ENCODE measurements around the gene TMEM100. TPM values are rescaled to one million over a fixed set of nuclear protein-coding genes. Genes with fewer than 3 reads are reported as not detected.

The TMEM100 gene
- total and polyA plus RNA-seq, 2 donors (not counting 1 experiment from before 2014, with no cell fraction given), result not detected

DNA sequence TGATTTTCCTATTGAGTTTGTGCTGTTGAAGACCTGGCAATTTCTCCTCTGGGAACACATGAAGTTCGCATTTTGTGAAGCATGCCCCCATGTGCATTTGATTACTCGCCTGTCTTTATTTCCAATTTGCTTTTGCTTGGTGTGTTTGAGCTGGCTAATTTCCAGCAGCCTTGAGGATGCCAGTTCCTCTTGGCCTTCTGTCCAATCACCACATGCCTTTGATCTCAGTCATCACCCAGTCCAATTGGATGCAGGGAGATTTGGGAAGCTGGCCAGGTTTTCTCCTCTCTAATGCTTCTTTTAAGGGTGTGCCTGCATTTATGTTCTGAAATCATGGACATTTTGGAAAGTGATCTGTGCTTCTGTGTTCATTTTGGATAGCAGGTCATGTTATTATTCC lies 3.8 kb upstream of the TMEM100 start:
- H2AFZ ChIP-seq (ENCODE audit: insufficient read depth, low read depth, low read length, poor library complexity, severe bottlenecking), result no peak overlapping the region
- no peaks in the 10 kb centered on the region for H3K79me2 ChIP-seq (ENCODE audit: control insufficient read depth, insufficient read depth, low read length)
- no peaks in the 10 kb centered on the region for H4K20me1 ChIP-seq (ENCODE audit: control insufficient read depth, insufficient read depth, low read length, poor library complexity, severe bottlenecking)
- no peaks in the 10 kb centered on the region for H3K36me3 ChIP-seq (replicated peaks in 1 of 2; ENCODE audit: control extremely low read depth in 1 of 2, control insufficient read depth in 1 of 2, extremely low read depth in 1 of 2, insufficient read depth in 2 of 2, low read length in 1 of 2)
- H3K9ac ChIP-seq (ENCODE audit: low read length), result no peak overlapping the region
- Mint-ChIP-seq H3K4me3 (no peak overlapping the region), H3K9me3 (ENCODE audit: insufficient read depth) (no peaks in the 10 kb centered on the region), H3K27ac (no peak overlapping the region), H3K27me3 (peaks cover 27% of the 10 kb centered on the region), H3K4me1 (peaks cover 4% of the 10 kb centered on the region)
- WGBS (ENCODE audit: insufficient coverage), result 100% methylated on average over 2 of the region's 2 CpGs
- ChIA-PET CTCF (interaction anchor here (2.2 kb wide), 1 partner anchor 9 kb away, joined by 7 read pairs; no protein-coding TSS in a partner anchor), POLR2A (no interaction called here)
- no peak overlapping the region for H3K4me2 ChIP-seq (replicated peaks; ENCODE audit: low read depth, low read length, poor library complexity, severe bottlenecking)
- H3K27me3 ChIP-seq (replicated peaks in 1 of 4; ENCODE audit: control extremely low read depth in 1 of 4, control insufficient read depth in 3 of 4, insufficient read depth in 4 of 4, low read length in 3 of 4), result peaks cover 0 to 13% (median 5%) of the 10 kb centered on the region in 4 experiments
- H3K27ac ChIP-seq (ENCODE audit: low read length in 2 of 2), result no peak overlapping the region
- no peak for ATAC-seq (ENCODE audit: low read depth)
- TF ChIP-seq, protein P1, sequence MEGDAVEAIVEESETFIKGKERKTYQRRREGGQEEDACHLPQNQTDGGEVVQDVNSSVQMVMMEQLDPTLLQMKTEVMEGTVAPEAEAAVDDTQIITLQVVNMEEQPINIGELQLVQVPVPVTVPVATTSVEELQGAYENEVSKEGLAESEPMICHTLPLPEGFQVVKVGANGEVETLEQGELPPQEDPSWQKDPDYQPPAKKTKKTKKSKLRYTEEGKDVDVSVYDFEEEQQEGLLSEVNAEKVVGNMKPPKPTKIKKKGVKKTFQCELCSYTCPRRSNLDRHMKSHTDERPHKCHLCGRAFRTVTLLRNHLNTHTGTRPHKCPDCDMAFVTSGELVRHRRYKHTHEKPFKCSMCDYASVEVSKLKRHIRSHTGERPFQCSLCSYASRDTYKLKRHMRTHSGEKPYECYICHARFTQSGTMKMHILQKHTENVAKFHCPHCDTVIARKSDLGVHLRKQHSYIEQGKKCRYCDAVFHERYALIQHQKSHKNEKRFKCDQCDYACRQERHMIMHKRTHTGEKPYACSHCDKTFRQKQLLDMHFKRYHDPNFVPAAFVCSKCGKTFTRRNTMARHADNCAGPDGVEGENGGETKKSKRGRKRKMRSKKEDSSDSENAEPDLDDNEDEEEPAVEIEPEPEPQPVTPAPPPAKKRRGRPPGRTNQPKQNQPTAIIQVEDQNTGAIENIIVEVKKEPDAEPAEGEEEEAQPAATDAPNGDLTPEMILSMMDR (IDR thresholded peaks at IDR 0.05), result no peak
- no peak for TF ChIP-seq EZH2 (IDR thresholded peaks at IDR 0.05; ENCODE audit: borderline replicate concordance, insufficient read depth, low read depth, low read length, poor library complexity, severe bottlenecking)
- no peak for DNase-seq
- H3K4me1 ChIP-seq (ENCODE audit: control insufficient read depth in 2 of 2, insufficient read depth in 2 of 2, low read length in 2 of 2), result peaks cover 0 to 5% of the 10 kb centered on the region in 2 donors
- H3K9me3 ChIP-seq (ENCODE audit: control extremely low read depth in 1 of 3, control insufficient read depth in 2 of 3, insufficient read depth in 1 of 3, low read length in 2 of 3), result no peaks in the 10 kb centered on the region
- no peak overlapping the region for H3K4me3 ChIP-seq (ENCODE audit: control extremely low read depth in 1 of 5, extremely low read depth in 1 of 5, insufficient read depth in 1 of 5, low read depth in 2 of 5, low read length in 4 of 5)
- intact Hi-C loops (cut with micrococcal nuclease), result no loop called here

DNA sequence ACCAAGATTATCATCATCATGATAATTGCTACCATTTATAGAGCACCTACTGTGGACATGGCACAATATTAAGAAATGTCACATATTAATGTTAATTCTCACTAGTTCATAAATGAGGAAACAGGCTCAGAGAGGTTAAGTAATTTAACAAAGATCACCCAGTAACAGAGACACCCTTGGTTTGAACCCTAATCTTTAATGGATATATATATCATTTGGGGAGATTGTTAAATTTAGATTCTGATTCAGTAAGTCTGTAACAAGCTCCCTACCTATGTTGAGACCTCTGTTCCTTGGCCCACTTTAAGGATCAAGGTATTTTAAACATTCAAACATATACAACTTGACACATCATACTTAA lies 804 bp upstream of the TMEM100 start:
- Mint-ChIP-seq H3K9me3 (ENCODE audit: insufficient read depth) (no peaks in the 10 kb centered on the region), H3K4me1 (peaks cover 4% of the 10 kb centered on the region), H3K27ac (no peak overlapping the region), H3K4me3 (no peak overlapping the region), H3K27me3 (peaks cover 35% of the 10 kb centered on the region)
- H2AFZ ChIP-seq (ENCODE audit: insufficient read depth, low read depth, low read length, poor library complexity, severe bottlenecking), result no peak overlapping the region
- H3K4me2 ChIP-seq (replicated peaks; ENCODE audit: low read depth, low read length, poor library complexity, severe bottlenecking), result no peak overlapping the region
- no peaks in the 10 kb centered on the region for H4K20me1 ChIP-seq (ENCODE audit: control insufficient read depth, insufficient read depth, low read length, poor library complexity, severe bottlenecking)
- H3K27ac ChIP-seq (ENCODE audit: low read length in 2 of 2), result no peak overlapping the region
- intact Hi-C loops (cut with micrococcal nuclease), result no loop called here
- no peak overlapping the region for H3K9ac ChIP-seq (ENCODE audit: low read length)
- H3K79me2 ChIP-seq (ENCODE audit: control insufficient read depth, insufficient read depth, low read length), result no peaks in the 10 kb centered on the region
- DNase-seq (no peak), ATAC-seq (ENCODE audit: low read depth) (no peak)
- H3K4me1 ChIP-seq (ENCODE audit: control insufficient read depth in 2 of 2, insufficient read depth in 2 of 2, low read length in 2 of 2), result peaks cover 0 to 5% of the 10 kb centered on the region in 2 donors
- no peaks in the 10 kb centered on the region for H3K9me3 ChIP-seq (ENCODE audit: control extremely low read depth in 1 of 3, control insufficient read depth in 2 of 3, insufficient read depth in 1 of 3, low read length in 2 of 3)
- TF ChIP-seq, protein P1 (IDR thresholded peaks at IDR 0.05), result no peak
- no peak for TF ChIP-seq EZH2 (IDR thresholded peaks at IDR 0.05; ENCODE audit: borderline replicate concordance, insufficient read depth, low read depth, low read length, poor library complexity, severe bottlenecking)
- H3K4me3 ChIP-seq (ENCODE audit: control extremely low read depth in 1 of 5, extremely low read depth in 1 of 5, insufficient read depth in 1 of 5, low read depth in 2 of 5, low read length in 4 of 5), result no peak overlapping the region
- ChIA-PET CTCF (interaction anchor here (0.9 to 9.8 kb wide), 2 partner anchors 28 to 197 kb away, joined by 3 to 166 read pairs; partner anchors contain the start of gene PCTP), POLR2A (no interaction called here)
- H3K27me3 ChIP-seq (replicated peaks in 1 of 4; ENCODE audit: control extremely low read depth in 1 of 4, control insufficient read depth in 3 of 4, insufficient read depth in 4 of 4, low read length in 3 of 4), result peaks cover 0 to 17% (median 5%) of the 10 kb centered on the region in 4 experiments
- H3K36me3 ChIP-seq (replicated peaks in 1 of 2; ENCODE audit: control extremely low read depth in 1 of 2, control insufficient read depth in 1 of 2, extremely low read depth in 1 of 2, insufficient read depth in 2 of 2, low read length in 1 of 2), result no peaks in the 10 kb centered on the region

Measured in B cell (primary cell).